ENCODE data around the gene PPL. TPM values are rescaled to one million over a fixed set of nuclear protein-coding genes. Genes with fewer than 3 reads are reported as not detected.
A peak's percentile ranks its signal among the peaks of the same experiment; 100 is the strongest.
"Not testable (repeated sequence)": the region's sequence is repeated elsewhere in the genome, so short reads cannot be mapped to it uniquely, and the experiment has no call there.

PPL gene
- total RNA-seq, 1 donor from 2014 or later = 21.0 TPM

DNA sequence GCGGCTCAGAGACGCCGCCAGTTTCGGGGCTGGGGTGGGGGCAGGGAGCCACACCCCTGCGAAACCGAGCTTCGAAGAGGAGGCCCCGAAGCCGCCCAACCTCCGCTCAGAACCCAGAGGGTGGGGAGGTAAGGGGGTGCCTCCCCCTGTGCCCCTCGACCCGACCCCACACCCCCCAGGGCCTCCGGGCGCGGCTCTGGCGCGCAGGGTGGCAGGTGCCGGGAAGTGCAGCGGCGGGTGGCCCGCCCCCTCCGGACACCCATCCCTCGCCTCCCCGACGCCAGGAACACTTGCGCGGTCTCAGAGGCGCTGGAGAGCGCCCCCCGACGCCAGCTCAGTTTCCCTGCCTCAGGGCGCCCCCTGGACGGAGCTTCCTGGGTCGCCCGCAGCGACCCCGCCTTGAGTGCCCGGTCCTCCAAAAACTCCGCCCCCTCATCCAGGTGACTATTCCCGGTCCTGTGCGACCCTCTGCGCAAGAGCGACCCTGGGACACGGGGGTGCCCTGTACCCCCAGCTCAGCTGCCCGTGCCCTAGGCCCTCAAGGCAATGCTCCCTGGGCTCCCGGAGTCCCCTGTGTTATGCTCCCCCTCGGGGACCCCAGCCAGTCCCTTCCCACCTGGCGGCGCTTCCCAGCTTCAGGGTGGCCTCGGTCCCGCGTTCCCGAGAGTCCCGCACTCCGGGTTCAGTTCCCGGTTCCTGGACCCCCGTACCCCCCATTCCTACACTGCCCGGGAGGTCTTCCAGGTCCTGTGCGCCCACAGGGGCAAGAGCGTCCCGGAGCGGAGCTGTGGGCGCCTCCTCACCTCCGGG is 562 bp downstream of the PPL start:
- no peak for DNase-seq (ENCODE audit: low read depth)
- TF ChIP-seq, protein P1, sequence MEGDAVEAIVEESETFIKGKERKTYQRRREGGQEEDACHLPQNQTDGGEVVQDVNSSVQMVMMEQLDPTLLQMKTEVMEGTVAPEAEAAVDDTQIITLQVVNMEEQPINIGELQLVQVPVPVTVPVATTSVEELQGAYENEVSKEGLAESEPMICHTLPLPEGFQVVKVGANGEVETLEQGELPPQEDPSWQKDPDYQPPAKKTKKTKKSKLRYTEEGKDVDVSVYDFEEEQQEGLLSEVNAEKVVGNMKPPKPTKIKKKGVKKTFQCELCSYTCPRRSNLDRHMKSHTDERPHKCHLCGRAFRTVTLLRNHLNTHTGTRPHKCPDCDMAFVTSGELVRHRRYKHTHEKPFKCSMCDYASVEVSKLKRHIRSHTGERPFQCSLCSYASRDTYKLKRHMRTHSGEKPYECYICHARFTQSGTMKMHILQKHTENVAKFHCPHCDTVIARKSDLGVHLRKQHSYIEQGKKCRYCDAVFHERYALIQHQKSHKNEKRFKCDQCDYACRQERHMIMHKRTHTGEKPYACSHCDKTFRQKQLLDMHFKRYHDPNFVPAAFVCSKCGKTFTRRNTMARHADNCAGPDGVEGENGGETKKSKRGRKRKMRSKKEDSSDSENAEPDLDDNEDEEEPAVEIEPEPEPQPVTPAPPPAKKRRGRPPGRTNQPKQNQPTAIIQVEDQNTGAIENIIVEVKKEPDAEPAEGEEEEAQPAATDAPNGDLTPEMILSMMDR (conservative IDR thresholded peaks at IDR 0.05; ENCODE audit: low read depth, low read length) = peak; percentile 25
- H3K4me3 ChIP-seq (ENCODE audit: low read depth, low read length) = peak overlapping the region; percentile 82

DNA sequence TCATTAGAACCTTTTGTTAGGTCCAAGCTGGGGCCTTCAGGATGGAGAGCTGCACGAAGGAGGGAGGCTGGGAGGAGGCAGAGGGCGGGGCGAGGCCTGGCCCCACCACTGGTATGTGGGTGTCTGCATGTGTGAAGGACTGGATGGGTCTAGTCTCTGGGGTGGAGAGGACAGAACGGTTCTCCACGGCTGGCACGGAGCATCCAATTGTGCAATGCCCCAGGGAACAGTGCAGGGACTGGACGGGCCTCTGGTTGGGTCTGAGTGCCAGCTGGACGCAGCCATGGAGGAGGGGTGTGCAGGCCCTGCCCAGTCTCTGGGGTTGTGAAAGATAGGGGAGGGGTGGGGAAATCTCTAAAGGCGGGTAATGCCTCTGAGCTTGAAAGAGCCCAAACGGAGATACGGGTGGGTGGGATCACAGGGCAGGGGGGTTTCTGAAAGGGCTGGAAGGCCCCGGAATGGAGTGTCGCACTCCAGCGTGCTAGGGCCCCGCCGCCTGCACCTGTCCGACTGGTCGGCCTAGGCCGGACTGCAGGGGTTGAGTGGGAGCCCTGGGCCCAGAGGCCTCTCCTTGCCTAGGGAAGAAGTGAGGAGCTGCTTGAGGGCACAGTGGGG is 1.6 kb downstream of the PPL start:
- H3K4me3 ChIP-seq (ENCODE audit: low read depth, low read length) = peak overlapping the region; percentile 82
- no peak for DNase-seq (ENCODE audit: low read depth)
- TF ChIP-seq, protein P1 (conservative IDR thresholded peaks at IDR 0.05; ENCODE audit: low read depth, low read length) = no peak

DNA sequence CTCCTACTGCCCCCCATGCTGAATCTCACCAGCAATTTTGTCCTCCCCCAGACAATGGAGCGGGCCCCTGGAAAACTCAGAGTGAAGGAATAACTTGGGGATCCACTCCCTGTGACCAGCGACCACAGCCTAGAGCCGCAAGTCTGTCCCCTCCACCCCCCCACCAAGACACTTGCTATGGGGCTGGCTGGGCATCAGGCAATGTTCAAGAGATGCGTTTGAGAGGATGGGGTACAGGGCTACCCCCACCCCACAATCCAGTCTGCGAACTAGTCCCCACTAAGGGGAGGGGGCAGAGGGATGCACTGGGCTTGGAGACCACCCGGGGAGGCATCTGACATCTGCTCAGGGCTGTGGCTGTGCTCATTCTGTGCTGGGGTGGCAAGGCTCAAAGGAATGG is 2.4 kb downstream of the PPL start:
- H3K4me3 ChIP-seq (ENCODE audit: low read depth, low read length) = no peak overlapping the region
- TF ChIP-seq, protein P1 (conservative IDR thresholded peaks at IDR 0.05; ENCODE audit: low read depth, low read length) = no peak
- no peak for DNase-seq (ENCODE audit: low read depth)

DNA sequence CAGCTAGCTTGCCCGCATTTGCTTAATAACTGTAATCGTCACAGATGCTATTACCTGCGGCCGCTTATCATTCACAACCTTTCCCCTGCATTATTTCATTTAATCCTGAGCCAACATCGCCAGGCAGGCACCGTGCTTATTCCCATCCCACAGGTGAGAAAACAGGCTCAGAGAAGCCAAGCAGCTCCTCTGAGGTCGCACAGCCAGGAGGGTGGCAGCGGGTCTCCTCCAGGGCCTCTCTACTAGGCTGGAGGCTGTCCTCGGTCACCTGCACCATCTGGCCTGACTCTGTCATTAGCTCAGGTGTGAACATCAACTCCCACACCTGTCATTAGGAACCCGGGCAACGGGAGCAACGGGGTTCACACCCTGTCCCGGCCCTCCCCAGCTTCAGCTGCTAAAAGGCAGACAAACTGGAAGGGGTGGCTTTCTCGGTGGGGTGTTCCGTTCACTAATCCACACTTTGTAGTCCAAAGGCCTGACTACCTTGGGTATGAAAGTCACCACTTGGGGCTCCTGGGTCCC is 3.0 kb downstream of the PPL start:
- TF ChIP-seq, protein P1 (conservative IDR thresholded peaks at IDR 0.05; ENCODE audit: low read depth, low read length) = no peak
- H3K4me3 ChIP-seq (ENCODE audit: low read depth, low read length) = no peak overlapping the region
- DNase-seq (ENCODE audit: low read depth) = no peak

DNA sequence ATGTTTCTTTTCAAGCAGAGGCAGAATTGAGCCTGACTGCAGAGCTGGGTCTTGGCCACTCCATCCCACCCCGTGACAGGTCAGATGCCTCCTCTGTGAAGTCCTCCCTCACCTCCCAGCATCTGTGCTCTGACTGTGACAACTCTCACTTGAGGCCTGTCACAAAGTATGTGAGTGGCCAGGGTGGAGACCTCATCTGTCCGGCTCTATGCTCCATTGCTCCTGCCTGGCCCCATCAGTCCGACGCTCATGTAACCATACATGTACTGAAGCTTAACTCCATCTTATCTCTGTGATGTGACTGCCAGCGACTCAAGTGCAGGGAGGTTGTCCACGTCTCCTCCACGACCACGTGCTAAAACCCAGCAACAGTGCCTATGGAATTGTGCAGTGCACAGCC is 3.5 kb downstream of the PPL start:
- no peak for DNase-seq (ENCODE audit: low read depth)
- TF ChIP-seq, protein P1 (conservative IDR thresholded peaks at IDR 0.05; ENCODE audit: low read depth, low read length) = no peak
- H3K4me3 ChIP-seq (ENCODE audit: low read depth, low read length) = no peak overlapping the region

DNA sequence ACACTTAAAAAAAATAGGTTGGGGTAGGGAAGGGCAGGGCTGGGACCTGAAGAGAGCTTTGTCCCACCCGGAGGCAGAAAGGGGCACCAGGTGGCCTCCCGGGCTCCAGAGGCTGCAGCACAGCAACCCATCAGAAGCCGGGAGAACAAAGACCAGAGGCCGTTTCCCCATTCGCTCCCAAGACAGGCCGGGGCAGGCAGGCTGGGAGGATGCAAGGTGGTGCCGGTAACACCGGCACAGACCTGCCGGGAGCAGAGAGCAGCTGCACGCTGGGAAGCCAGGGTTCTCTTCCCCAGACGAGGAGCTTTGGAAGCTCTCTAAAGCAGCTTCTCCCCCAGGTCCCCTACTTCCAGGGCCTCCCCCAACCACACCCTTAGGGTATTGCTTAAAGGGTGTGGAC is 5.6 kb downstream of the PPL start:
- TF ChIP-seq, protein P1 (conservative IDR thresholded peaks at IDR 0.05; ENCODE audit: low read depth, low read length) = no peak
- no peak for DNase-seq (ENCODE audit: low read depth)
- H3K4me3 ChIP-seq (ENCODE audit: low read depth, low read length) = no peak overlapping the region

DNA sequence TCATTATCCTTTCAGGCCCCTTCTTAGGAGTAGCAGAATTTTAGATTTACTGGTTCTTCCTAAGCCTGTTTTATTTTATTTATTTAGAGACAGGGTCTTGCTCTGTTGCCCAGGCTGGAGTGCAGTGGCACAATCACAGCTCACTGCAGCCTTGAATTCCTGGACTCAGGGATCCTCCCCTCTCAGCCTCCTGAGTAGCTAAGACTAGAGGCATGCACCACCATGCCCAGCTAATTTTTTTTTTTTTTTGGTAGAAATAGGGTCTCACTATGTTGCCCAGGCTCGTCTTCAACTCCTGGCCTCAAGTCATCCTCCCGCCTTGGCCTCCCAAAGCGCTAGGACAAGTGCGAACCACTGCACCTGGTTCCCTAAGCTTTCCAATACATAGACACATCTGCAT is 7.3 kb downstream of the PPL start:
- not testable (repeated sequence) for H3K4me3 ChIP-seq (ENCODE audit: low read depth, low read length); DNase-seq (ENCODE audit: low read depth)
